NCI-H82 (cell line): ENCODE data around the gene FASTKD1.
"Not testable (repeated sequence)": the region's sequence is repeated elsewhere in the genome, so short reads cannot be mapped to it uniquely, and the experiment has no call there.

Experiments
- DNase-seq: peaks from one replicate; lab custom pipeline; 2025; lab: John Stamatoyannopoulos, UW

FASTKD1 gene

GRCh38 chr2:169573160-169573973 lies at the start of gene FASTKD1:
Gene FASTKD1 (minus strand): TSS chr2:169573865. CDS start chr2:169572029, 1,836 bp downstream.
- DNase-seq: peak; percentile 99

GRCh38 chr2:169623235-169623634 lies 49.6 kb upstream of the FASTKD1 start:
- DNase-seq: no peak

- DNase-seq: no peak
Measured at GRCh38 chr2:169620509-169620908, 46.8 kb upstream of the FASTKD1 start.

- no peak for DNase-seq
Measured at GRCh38 chr2:169619946-169620345, 46.3 kb upstream of the FASTKD1 start.

- not testable (repeated sequence) for DNase-seq
Measured at GRCh38 chr2:169615982-169616381, 42.3 kb upstream of the FASTKD1 start.

GRCh38 chr2:169613876-169614275 lies 40.2 kb upstream of the FASTKD1 start:
- no peak for DNase-seq

- DNase-seq: no peak
Measured at GRCh38 chr2:169609264-169609663, 35.6 kb upstream of the FASTKD1 start.

- DNase-seq: no peak
Measured at GRCh38 chr2:169599568-169599967, 25.9 kb upstream of the FASTKD1 start.

GRCh38 chr2:169598982-169599381 lies 25.3 kb upstream of the FASTKD1 start:
- DNase-seq: no peak

- DNase-seq: not testable (repeated sequence)
Measured at GRCh38 chr2:169596546-169596945, 22.9 kb upstream of the FASTKD1 start.

- no peak for DNase-seq
Measured at GRCh38 chr2:169590804-169591203, 17.1 kb upstream of the FASTKD1 start.

GRCh38 chr2:169585673-169586072 lies 12.0 kb upstream of the FASTKD1 start:
- DNase-seq: no peak

GRCh38 chr2:169584005-169584877 lies 10.6 kb upstream of the FASTKD1 start, which contains the start of gene PPIG:
Gene PPIG (plus strand): TSS chr2:169584351. CDS start chr2:169604042, 19,691 bp downstream.
- peak; percentile 97 for DNase-seq

- DNase-seq: no peak
Measured at GRCh38 chr2:169583518-169583917, 9.9 kb upstream of the FASTKD1 start.

- not testable (repeated sequence) for DNase-seq
Measured at GRCh38 chr2:169582552-169583266, 9.0 kb upstream of the FASTKD1 start.

- no peak for DNase-seq
Measured at GRCh38 chr2:169579044-169579443, 5.4 kb upstream of the FASTKD1 start.

- DNase-seq: not testable (repeated sequence)
Measured at GRCh38 chr2:169575264-169575663, 1.6 kb upstream of the FASTKD1 start.

- DNase-seq: not testable (repeated sequence)
Measured at GRCh38 chr2:169574539-169574938, 874 bp upstream of the FASTKD1 start.

- DNase-seq: no peak
Measured at GRCh38 chr2:169573974-169574299, 272 bp upstream of the FASTKD1 start.

- no peak for DNase-seq
Measured at GRCh38 chr2:169572821-169573159, 875 bp downstream of the FASTKD1 start.

- DNase-seq: no peak
Measured at GRCh38 chr2:169572189-169572588, 1.5 kb downstream of the FASTKD1 start.

GRCh38 chr2:169571571-169571970 lies 2.1 kb downstream of the FASTKD1 start:
- no peak for DNase-seq
